ELF-1 (cell line): ENCODE results near the gene RAB22A.
A peak's percentile ranks its signal among the peaks of the same experiment; 100 is the strongest.

ENCODE experiments used
- DNase-seq: peaks from one replicate; pipeline ENCODE4 v3.0.0-alpha.2; 2016; ENCODE audit warnings: low read depth, low spot score

Gene RAB22A, protein sequence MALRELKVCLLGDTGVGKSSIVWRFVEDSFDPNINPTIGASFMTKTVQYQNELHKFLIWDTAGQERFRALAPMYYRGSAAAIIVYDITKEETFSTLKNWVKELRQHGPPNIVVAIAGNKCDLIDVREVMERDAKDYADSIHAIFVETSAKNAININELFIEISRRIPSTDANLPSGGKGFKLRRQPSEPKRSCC

DNA sequence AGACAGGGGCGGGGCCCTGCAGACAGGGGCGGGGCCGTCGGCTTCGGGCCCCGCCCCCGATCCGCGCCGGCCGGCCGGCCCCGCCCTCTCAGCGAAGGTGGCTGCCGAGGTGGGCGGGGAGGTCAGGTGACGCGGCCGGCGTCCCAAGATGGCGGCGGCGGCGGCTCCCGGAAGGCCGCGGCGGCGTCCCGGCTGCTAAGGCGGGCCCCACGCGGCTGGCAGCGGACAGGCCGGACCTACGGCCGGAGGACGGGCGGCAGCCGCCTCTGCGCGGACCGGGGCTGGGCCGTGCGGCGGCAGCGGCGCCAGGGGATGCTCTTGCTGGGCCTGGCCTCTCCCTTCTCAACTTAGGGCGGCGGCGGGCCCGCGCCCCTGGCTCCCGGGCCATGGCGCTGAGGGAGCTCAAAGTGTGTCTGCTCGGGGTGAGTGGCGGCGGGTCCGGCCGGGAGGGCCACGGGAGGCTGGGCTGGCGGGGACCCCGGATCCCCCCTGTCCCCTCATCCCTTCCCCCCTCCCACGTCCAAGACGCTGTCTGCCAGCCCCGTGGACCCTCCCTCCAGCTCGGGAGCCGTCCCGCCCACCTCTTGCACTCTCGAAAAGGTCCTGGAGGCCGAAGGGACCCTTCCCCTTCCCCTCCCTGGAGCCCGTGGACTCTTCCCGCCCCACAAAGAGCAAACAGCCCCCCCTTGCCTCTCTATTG, at the start of gene RAB22A:
RAB22A (plus strand) TSS at position 125 of the 700 bp plus-strand sequence; CDS start at position 387, 262 bp downstream.
- peak; percentile 58 for DNase-seq

DNA sequence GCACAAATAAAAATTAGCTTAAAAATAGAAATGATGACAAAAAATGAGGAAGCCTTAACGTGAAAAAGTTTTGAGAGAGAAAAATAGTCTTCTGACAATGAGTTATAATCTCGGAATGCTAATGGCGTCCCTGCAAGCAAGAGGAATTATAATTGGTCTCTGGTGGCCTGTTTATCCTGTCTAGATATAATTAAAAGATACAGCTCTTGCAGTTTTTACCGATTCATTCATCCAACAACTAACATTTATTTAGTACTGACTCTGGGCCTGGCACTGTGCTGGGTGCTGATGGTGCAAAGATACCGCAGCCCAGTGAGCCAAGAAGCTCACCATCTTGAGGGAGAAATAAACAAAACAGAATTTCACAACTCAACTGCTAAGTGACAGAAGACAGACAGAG, 49.5 kb upstream of the RAB22A start:
- DNase-seq = no peak

DNA sequence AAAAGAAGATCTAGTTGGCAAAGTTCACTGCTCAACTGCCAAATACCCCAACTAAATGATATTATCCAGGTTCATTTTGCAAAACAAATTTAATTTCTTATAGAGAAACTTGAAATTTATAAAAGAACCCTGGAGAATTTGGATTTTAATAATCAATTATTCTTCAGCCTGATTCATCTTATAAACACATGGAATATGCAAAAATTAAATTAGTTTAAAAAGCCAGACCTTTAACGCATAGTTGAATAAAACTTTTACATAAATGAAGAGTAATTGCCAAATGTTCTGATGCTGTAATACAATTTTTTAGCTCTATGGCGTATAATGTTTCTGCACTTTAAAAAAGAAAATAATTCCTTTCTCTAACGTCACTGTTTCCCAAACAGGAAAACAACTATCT, 47.9 kb upstream of the RAB22A start:
- no peak for DNase-seq

DNA sequence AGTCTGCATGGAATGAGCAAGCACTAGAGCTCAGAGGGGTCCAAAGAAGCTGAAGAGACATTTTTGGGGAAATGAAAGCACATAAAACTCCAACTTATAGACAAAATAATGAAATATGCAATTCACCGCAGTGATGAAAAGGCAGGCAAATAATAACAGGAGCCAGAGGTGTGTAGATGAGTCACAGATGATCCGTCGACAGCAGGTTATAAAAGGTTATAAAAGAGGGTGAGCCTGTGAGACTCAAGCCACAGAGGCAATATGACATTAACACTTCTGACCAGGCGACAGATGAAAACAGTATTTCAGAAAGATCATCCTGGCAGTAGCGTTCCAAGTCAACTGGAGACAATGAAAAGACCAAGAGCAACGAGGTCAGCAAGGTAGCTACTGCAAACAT, 45.2 kb upstream of the RAB22A start:
- no peak for DNase-seq

DNA sequence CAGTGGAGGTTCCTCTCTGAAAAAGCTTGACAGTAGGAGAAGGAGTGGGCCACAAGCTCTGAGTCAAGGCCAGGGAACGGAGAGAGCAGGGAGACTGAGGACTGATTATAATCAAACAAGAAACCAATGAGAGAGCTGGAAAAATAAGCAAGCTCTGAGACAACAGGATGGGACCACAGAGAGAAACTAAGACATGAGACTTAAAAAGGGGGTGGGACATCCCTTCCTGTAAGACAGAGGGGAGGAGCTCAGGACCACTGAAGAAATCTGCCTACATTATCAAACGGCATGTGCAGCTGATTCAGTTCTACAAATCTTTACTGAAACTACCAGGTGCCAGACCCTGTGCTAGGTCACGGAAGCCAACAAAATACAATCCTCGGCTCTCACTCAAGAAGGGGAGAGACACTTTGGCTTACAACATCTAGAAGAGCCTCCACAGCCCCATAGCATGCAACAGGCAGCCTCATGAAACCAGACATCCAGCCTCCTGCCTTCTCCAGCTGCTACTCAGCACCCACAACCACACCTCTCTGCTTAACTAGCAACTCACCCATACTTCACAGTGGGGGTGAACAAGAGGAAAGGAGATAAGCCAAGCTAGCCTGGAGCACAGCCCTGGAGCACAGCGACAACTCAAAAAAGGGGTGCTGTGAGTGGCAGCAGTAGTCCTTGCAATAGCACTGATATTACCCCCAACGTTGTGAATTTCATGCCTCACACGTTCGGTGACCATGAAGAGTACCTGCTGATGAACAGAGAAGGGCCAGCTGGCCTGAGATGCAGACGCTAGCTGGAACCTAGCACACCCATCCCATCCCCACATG, 41.9 kb upstream of the RAB22A start:
- DNase-seq = no peak

DNA sequence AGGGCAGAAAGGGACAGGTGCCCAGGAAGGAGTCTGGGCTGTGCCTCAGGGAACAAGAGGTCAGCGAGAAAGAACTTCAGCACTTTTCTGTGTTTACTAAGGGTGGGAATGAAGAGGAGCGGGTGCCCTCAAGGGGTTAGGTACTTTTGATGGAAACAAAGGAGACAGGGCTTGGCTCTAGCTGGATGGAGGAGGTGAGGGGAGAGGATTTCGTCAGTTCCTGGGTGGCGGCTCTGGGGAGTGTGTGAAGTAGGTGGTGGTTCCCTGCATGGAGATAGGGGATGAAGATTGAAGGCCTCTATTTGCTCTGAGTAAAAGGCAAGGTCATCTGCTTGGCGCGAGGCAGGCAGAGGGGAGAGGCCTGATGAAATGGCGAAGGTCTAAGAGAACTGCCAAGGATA, 41.1 kb upstream of the RAB22A start:
- DNase-seq = peak; percentile 23

DNA sequence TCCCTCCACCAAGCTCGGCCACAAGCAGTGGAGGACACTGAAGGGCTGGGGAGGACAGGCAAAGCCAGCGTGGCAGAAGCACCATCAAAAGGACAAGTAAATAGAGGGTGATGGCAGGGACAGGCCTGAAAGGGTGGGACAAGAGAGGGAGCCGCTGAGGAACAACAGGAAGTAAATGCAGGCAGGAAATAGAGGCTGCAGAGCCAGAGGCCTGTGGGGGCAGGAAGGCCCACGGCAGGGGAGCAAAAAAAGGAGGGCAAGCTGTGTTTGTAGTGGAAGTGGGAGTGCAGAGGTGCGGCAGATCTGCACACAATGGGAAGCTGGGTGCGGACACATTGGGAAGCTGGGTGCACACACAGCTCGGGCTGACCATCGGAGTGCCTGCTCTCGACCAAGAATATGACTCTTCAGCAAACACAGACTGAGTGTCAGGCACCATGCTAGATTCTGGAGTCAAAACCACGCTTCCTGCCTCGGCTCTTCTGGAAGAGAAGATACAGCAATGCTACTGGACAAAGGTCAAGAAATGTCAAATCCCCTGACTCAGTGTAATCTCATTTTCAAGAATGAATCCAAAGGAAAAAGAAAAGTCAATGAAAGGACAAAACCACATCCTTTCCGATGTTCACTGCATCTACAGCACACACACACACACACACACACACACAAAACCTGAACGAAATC, 40.4 kb upstream of the RAB22A start:
- no peak for DNase-seq

DNA sequence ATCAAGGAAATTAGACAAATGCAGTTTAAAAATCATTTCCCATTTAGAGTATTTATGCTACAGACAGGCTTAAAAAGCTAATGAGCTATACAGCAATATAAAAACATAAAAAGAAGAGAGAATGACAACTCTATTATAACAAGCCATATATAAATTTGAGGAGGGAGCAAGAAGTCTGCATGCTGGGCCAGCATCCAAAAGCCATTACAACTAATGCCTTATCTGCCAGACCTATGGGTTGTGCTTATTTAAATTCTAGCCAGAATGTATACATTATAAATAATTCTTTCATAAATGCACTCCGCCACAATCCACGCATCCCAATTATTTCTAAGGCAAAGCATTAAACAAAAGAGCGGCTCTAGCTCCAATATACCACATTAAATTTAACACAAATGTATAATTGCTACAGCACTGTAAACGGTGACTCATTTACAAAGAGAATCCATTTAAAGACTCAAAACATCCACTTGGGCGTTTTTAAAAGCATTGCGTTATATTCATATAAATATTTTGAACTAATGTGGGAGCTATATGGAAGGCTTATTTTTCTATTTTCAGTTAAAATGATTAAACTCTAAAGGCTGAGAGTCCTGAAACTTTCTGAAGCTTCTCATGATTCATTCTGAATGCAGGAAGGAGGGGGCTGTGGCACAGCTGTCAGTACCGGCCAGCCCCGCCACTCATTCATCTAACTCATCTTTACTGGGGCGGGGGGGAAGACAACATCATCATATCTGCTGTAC, 37.7 kb upstream of the RAB22A start:
- DNase-seq = no peak

DNA sequence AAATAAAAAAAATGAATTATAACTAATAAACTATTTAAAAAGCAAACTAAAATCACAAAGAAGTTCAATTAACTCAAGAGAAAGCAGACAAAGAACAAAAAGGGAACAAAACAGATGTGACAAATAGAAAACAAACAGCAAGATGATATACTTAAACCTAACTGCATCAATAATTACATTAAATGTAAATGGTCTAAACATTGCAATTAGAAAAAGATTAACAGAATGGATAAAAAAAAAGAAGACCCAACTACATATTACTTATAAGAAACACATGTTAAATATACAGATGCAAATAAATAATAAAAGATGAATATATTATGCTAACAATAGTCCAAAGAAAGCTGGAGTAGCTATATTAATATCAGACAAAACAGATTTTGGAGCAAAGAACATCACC, 35.1 kb upstream of the RAB22A start:
- no peak for DNase-seq

DNA sequence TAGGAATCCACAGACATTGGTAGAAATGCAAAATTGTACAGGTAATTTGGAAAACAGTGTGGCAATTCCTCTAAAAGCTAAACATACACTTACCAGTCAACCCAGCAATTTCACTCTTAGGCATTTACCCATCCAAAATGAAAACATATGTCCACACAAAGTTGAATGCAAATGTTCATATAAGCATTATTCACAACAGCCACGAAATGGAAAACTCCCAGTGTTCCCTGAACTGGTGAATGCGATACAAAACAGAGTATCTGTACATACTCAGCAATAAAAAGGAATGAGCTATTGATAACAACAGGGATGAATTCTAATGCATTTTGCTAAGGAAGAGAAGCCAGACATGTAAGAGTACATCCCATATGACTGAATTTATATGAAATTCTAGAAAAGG, 32.4 kb upstream of the RAB22A start:
- no peak for DNase-seq

DNA sequence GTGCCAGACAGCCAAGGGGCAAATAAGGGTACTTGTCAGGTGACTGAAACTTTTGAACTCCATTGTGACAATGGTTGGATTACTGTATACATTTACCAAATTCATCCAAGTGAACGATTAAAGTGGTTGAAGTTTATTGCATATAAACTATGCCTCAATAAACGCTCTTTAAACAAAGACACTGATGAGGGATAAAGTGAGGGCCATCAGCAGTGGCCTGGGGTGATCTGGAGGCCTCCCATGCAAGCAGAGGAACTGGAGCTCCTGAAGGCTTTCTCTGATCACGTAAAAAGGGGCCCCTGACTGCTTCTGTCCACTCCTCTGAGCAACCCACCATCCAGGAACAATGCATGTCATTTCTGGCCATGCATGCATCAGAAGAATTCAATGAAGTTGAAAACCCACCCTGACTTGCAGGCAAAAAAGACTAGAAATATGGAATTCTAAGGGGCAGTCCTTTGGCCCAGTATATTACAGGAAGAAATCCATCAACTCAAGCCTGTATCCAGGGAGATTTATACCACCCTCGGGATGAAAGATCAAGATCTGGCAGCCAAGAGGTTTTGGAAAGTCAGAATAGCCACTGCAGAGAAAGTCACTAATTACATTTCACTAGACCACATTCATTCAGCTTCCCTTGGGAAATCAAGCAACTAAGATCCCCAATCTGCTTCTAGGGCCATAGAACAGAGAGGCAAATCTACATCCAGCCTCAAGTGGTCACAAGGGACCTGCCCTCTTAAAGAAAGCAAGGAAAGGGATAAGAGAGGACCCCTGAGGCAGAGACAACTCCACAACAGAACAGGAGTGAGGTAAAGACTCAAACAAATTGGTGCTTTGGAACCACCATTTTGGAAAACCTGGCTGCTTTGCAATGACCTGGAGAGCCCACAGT, 31.7 kb upstream of the RAB22A start:
- DNase-seq = no peak

DNA sequence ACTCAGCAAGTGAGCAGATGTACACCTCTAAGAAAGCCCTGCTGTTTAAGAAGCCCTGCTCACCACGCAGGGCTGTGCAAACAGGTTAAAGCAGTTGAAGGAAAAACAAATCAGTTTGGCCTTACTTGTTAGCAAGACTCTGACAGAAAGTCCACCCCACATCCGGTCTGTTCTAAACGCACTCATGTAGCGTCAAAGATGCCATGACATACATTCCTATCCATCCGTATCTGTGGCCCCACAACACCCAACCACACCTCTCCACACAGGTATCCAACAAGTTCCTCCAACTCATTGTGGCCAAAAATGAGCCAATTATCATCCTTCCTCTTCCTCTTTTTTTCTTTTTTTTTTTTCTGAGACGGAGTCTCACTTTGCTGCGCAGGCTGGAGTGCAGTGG, 22.8 kb upstream of the RAB22A start:
- DNase-seq = no peak

DNA sequence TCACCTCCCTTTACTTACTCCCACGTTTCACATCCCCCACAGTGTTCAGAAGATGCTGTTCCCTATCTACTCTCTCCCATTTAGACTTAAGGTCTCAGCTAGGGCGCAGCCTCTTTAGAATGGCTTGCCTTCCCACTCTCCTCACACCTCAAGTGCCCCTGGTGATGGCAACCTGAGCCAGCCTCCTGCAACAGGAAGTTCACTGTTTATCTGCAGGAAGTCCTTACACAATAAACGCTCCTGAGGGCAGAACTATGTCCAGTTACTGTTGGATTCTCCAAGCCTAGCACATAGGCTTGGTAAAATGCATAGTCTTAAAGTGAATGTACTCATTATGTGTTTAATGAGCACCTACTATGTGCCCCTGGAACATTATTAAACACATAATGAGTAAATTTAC, 21.9 kb upstream of the RAB22A start:
- no peak for DNase-seq

DNA sequence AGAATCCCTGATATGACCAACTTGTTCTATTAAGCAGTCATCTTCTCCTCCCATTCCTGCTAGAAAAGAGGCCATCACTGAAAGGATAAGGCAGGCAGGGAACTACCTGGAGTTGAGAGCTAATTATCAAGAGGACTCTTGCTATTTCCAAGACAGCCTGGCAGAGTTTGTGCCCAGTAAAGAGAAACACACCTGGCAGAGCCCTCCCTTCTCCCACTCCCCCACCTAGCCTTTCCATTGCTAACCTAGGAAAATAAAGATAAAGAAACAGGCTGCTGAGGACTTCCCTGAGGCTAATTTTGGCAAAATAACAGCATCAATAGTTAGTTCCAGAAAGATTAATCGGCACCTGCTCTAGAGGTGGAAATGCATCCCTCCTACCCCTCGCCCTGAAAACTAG, 20.4 kb upstream of the RAB22A start:
- no peak for DNase-seq

DNA sequence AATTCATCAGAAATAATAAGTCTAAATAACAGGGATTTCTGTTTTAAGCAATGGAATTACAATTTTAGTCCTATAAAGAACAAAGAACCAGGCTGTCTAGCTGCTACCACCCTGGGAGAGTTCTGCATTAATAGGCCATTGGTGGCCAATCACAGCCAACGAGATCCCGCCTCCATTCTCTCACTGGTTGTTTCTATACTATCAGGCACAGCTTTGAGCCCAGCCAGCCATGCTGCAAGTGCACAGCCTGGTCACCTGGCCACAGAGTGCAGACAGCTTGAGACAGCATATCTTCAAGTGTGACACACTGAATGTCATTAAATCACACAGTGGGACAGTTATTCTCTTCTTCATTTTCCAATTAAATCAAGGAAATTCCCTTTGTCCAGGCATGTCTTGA, 16.1 kb upstream of the RAB22A start:
- DNase-seq = peak; percentile 49

DNA sequence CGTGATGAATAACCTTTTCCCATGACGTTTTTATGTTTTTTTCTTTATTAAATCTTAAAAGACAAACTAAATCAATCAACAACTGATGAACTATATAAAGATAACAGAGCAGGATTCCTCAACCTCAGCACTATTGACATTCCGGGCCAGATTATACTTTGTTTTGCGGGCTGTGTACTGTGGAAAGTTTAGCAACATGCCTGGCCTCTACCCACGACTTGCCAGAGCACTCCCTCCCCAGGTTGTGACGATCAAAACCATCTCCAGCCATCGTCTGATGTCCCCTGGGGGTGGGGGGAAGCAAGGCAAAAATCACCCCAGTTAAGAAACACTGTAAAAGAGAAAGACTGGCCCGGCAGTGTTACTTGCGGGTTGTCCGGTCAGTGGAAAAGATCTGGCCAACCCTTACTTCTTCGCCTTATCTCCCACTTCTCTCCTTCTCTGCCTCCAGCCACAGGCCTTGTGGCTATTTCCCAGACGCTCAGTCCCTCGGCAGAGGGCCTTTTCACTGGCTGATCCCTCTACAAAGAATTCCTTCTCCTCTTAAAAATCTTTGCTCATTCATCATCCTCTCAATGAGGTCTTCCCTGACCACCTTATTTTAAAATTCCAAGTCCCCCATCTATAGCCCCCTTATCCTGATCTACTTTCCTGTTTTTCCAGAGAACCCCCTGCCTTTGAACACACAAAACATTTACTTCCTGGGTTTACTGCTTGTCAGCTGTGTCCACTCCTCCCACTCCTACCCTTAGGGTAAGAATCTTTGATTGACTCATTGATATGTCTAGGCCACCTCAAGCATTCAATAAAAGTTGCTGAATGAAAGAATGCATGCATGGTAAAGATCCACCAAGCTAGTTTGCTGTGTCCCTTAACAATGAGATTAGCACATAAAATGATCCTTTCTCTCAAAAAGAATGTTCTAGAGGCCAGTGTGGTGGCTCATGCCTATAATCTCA, 14.7 kb upstream of the RAB22A start:
- DNase-seq = peak; percentile 66

DNA sequence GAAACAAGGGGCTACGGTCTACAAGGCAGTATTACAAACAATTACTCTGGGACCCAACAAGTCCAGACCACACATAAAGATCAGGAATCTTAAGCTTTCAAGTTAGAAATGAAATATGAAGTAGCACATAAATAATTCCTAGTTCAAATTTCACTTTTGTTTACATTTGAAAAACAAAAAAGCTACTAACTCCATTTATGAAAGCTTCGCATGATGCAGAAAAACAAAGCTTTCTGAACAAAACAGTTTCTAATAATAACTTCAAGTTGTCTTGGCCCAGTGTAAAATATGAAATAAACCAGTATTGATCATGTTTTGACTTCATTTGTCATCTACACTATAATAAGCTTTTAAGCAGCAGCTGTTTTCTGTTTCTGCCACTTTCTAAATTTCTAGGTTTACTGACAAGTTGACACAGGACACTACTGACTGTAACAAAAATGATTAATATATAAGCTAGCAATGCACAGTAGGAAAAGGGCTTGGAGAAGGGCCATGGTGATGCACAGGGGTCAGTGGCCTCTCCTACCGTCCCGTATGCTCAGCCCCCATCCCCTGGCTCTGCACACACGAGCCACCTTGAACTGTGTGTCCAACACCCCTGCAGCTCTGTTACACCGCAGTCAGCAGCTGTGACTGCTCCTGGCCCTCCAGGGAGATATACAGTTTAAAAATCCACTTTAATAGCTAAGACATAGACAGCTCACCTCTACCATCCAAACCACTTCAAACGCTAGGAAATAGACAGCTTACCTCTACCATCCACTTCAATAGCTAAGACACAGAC, 13.3 kb upstream of the RAB22A start:
- DNase-seq = no peak

DNA sequence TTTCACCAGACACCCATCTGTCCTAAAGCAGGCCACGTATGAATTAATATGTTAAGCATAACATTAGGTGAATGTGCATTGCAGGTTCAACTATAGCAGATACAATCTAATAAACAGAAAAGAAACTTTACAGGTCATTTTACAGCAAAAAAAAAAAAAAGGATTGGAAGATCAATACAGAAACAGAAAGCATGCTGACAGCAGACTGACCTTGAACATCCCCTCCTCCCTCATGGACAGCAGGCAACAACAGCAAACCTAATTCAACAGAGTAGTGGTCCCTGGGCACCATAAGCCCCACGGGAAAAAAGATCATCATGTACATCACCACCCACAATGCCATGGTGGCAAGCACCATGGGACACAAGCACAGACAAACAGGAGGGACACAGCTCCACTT, 12.1 kb upstream of the RAB22A start:
- DNase-seq = no peak
